Measurements from ENCODE around the gene TLN1. TPM values are rescaled to one million over a fixed set of nuclear protein-coding genes. Genes with fewer than 3 reads are reported as not detected.

Gene TLN1
- total RNA-seq, 1 donor, result 287 TPM

GRCh38 chr9:35711501-35712428 is 20.2 kb downstream of the TLN1 start:
- no peak for TF ChIP-seq CTCF (IDR thresholded peaks at IDR 0.05; ENCODE audit: insufficient read depth, low read length)
- no peak for DNase-seq (ENCODE audit: low read depth)
- no peak overlapping the region for H3K4me3 ChIP-seq (ENCODE audit: low read depth, low read length)

- no peak overlapping the region for H3K4me3 ChIP-seq (ENCODE audit: low read depth, low read length)
- TF ChIP-seq CTCF (IDR thresholded peaks at IDR 0.05; ENCODE audit: insufficient read depth, low read length), result no peak
- DNase-seq (ENCODE audit: low read depth), result no peak
Measured at GRCh38 chr9:35710818-35711500, 21.0 kb downstream of the TLN1 start.

GRCh38 chr9:35708146-35708545 is 23.8 kb downstream of the TLN1 start:
- DNase-seq (ENCODE audit: low read depth), result no peak
- H3K4me3 ChIP-seq (ENCODE audit: low read depth, low read length), result no peak overlapping the region
- no peak for TF ChIP-seq CTCF (IDR thresholded peaks at IDR 0.05; ENCODE audit: insufficient read depth, low read length)

GRCh38 chr9:35706951-35707350 is 25.0 kb downstream of the TLN1 start:
- no peak for DNase-seq (ENCODE audit: low read depth)
- no peak overlapping the region for H3K4me3 ChIP-seq (ENCODE audit: low read depth, low read length)
- TF ChIP-seq CTCF (IDR thresholded peaks at IDR 0.05; ENCODE audit: insufficient read depth, low read length), result no peak

- no peak for DNase-seq (ENCODE audit: low read depth)
- TF ChIP-seq CTCF (IDR thresholded peaks at IDR 0.05; ENCODE audit: insufficient read depth, low read length), result no peak
- no peak overlapping the region for H3K4me3 ChIP-seq (ENCODE audit: low read depth, low read length)
Measured at GRCh38 chr9:35705836-35706430, 26.1 kb downstream of the TLN1 start.

GRCh38 chr9:35705372-35705771 is 26.6 kb downstream of the TLN1 start:
- no peak for DNase-seq (ENCODE audit: low read depth)
- no peak for TF ChIP-seq CTCF (IDR thresholded peaks at IDR 0.05; ENCODE audit: insufficient read depth, low read length)
- H3K4me3 ChIP-seq (ENCODE audit: low read depth, low read length), result no peak overlapping the region

All from fibroblast of the aortic adventitia (primary cell).